ENCODE results near the gene CCDC169.
"Not testable (repeated sequence)": the region's sequence is repeated elsewhere in the genome, so short reads cannot be mapped to it uniquely, and the experiment has no call there.

Gene CCDC169

GRCh38 chr13:36302289-36302688 is 4.7 kb upstream of the CCDC169 start (continued):
- TF ChIP-seq, protein P1, sequence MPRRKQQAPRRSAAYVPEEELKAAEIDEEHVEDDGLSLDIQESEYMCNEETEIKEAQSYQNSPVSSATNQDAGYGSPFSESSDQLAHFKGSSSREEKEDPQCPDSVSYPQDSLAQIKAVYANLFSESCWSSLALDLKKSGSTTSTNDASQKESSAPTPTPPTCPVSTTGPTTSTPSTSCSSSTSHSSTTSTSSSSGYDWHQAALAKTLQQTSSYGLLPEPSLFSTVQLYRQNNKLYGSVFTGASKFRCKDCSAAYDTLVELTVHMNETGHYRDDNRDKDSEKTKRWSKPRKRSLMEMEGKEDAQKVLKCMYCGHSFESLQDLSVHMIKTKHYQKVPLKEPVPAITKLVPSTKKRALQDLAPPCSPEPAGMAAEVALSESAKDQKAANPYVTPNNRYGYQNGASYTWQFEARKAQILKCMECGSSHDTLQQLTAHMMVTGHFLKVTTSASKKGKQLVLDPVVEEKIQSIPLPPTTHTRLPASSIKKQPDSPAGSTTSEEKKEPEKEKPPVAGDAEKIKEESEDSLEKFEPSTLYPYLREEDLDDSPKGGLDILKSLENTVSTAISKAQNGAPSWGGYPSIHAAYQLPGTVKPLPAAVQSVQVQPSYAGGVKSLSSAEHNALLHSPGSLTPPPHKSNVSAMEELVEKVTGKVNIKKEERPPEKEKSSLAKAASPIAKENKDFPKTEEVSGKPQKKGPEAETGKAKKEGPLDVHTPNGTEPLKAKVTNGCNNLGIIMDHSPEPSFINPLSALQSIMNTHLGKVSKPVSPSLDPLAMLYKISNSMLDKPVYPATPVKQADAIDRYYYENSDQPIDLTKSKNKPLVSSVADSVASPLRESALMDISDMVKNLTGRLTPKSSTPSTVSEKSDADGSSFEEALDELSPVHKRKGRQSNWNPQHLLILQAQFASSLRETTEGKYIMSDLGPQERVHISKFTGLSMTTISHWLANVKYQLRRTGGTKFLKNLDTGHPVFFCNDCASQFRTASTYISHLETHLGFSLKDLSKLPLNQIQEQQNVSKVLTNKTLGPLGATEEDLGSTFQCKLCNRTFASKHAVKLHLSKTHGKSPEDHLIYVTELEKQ (tag by site-specific recombination; IDR thresholded peaks at IDR 0.05; ENCODE audit: borderline replicate concordance) = no peak
- TF ChIP-seq ZNF501 (tag by site-specific recombination; IDR thresholded peaks at IDR 0.05) (no peak), TCF7L2 (IDR thresholded peaks at IDR 0.05; ENCODE audit: borderline replicate concordance, low read depth, low read length) (no peak), ZNF792 (tag by site-specific recombination; IDR thresholded peaks at IDR 0.05) (no peak)

- H3K36me3 ChIP-seq (ENCODE audit: control insufficient read depth in 2 of 2, insufficient read depth in 1 of 2, low read length in 2 of 2) = peaks cover 6 to 13% of the 10 kb centered on the region in 2 experiments; a peak in 2 of 3 replicates
- H3K4me3 ChIP-seq (ENCODE audit: low read depth, low read length); H3K9me3 ChIP-seq (ENCODE audit: control insufficient read depth, insufficient read depth, low read depth, low read length); H3K4me1 ChIP-seq (ENCODE audit: control insufficient read depth, insufficient read depth, low read length); POLR2A ChIA-PET; H3K27ac ChIP-seq (ENCODE audit: extremely low read depth, low read depth, low read length): not testable (repeated sequence)
- CTCF ChIA-PET = interaction anchor here (1.1 kb wide), 1 partner anchor 17 kb away, joined by 3 read pairs; no protein-coding TSS in a partner anchor
These were observed 1.9 kb upstream of the CCDC169 start for GRCh38 chr13:36299469-36299868.

DNA sequence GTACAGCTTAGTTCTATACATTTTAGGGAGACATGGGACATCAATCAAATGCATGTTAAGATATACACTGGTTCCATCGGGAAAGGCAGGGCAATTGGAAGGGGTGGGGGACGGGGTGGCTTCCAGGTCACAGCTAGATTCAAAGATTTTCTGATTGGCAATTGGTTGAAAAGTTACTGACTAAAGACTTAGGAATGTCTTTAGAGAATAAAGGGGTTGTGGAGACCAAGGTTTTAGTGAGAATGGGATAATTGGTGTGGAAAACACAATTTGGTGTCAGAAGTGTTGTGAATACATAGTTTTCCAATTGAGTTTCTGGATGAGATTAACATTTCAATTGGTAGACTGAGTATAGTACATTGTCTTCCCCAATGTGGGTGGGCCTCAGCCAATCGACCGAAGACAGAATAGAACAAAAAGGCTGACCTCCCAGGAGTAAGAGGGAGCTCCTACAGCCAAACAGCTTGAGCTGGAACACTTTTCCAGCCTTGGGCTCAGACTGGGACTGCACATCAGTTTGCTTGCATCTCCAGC is 988 bp upstream of the CCDC169 start:
- H3K9me3 ChIP-seq (ENCODE audit: control insufficient read depth, insufficient read depth, low read depth, low read length) = no peaks in the 10 kb centered on the region
- no peak overlapping the region for H3K4me3 ChIP-seq (ENCODE audit: low read depth, low read length)
- H3K36me3 ChIP-seq (ENCODE audit: control insufficient read depth in 2 of 2, insufficient read depth in 1 of 2, low read length in 2 of 2) = peaks cover 0 to 8% of the 10 kb centered on the region in 2 experiments; a peak in 2 of 3 replicates
- ChIA-PET CTCF (interaction anchor here (0.6 kb wide), 1 partner anchor 481 kb away, joined by 3 read pairs; no protein-coding TSS in a partner anchor), POLR2A (interaction anchor here (0.9 kb wide), 1 partner anchor 46 kb away, joined by 4 read pairs; no protein-coding TSS in a partner anchor)
- H3K27ac ChIP-seq (ENCODE audit: extremely low read depth, low read depth, low read length) = no peak overlapping the region
- H3K4me1 ChIP-seq (ENCODE audit: control insufficient read depth, insufficient read depth, low read length) = no peaks in the 10 kb centered on the region
- TF ChIP-seq, protein P2, sequence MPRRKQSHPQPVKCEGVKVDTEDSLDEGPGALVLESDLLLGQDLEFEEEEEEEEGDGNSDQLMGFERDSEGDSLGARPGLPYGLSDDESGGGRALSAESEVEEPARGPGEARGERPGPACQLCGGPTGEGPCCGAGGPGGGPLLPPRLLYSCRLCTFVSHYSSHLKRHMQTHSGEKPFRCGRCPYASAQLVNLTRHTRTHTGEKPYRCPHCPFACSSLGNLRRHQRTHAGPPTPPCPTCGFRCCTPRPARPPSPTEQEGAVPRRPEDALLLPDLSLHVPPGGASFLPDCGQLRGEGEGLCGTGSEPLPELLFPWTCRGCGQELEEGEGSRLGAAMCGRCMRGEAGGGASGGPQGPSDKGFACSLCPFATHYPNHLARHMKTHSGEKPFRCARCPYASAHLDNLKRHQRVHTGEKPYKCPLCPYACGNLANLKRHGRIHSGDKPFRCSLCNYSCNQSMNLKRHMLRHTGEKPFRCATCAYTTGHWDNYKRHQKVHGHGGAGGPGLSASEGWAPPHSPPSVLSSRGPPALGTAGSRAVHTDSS (tag by site-specific recombination; IDR thresholded peaks at IDR 0.05) = no peak
- peak; percentile 28; the same call in 1 of the 2 replicates for TF ChIP-seq GLIS1 (tag by site-specific recombination; IDR thresholded peaks at IDR 0.05)
- TF ChIP-seq, protein P3, sequence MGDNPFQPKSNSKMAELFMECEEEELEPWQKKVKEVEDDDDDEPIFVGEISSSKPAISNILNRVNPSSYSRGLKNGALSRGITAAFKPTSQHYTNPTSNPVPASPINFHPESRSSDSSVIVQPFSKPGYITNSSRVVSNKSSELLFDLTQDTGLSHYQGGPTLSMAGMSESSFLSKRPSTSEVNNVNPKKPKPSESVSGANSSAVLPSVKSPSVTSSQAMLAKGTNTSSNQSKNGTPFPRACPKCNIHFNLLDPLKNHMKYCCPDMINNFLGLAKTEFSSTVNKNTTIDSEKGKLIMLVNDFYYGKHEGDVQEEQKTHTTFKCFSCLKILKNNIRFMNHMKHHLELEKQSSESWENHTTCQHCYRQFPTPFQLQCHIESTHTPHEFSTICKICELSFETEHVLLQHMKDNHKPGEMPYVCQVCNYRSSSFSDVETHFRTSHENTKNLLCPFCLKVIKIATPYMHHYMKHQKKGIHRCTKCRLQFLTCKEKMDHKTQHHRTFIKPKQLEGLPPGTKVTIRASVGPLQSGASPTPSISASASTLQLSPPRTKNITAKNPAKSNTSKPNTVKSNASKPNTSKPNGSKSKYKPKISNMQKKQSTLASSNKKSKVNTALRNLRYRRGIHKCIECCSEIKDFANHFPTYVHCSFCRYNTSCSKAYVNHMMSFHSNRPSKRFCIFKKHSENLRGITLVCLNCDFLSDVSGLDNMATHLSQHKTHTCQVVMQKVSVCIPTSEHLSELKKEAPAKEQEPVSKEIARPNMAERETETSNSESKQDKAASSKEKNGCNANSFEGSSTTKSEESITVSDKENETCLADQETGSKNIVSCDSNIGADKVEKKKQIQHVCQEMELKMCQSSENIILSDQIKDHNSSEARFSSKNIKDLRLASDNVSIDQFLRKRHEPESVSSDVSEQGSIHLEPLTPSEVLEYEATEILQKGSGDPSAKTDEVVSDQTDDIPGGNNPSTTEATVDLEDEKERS (tag by site-specific recombination; IDR thresholded peaks at IDR 0.05) = no peak
- no peak for TF ChIP-seq ZNF394 (tag by site-specific recombination; IDR thresholded peaks at IDR 0.05; ENCODE audit: borderline replicate concordance)
- no peak for TF ChIP-seq REPIN1 (tag by site-specific recombination; IDR thresholded peaks at IDR 0.05; ENCODE audit: low read depth)

- Histone ChIP-seq H3K4me3 (ENCODE audit: low read depth, low read length) (no peak overlapping the region), H3K36me3 (ENCODE audit: control insufficient read depth in 2 of 2, insufficient read depth in 1 of 2, low read length in 2 of 2) (no peaks in the 10 kb centered on the region), H3K27ac (ENCODE audit: extremely low read depth, low read depth, low read length) (no peak overlapping the region), H3K4me1 (ENCODE audit: control insufficient read depth, insufficient read depth, low read length) (no peaks in the 10 kb centered on the region), H3K9me3 (ENCODE audit: control insufficient read depth, insufficient read depth, low read depth, low read length) (no peaks in the 10 kb centered on the region)
- POLR2A ChIA-PET = no interaction called here
- no peak for TF ChIP-seq SETDB1 (IDR thresholded peaks at IDR 0.05; ENCODE audit: insufficient read length, low read length)
- TF ChIP-seq ZNF157 (tag by site-specific recombination; IDR thresholded peaks at IDR 0.05) = no peak
- CTCF ChIA-PET = interaction anchor here (0.6 kb wide), 1 partner anchor 10 kb away, joined by 4 read pairs; no protein-coding TSS in a partner anchor
These were observed 3.5 kb downstream of the CCDC169 start for GRCh38 chr13:36294096-36294495.
